Measurements from ENCODE around the gene KCNJ1.
A peak's percentile ranks its signal among the peaks of the same experiment; 100 is the strongest.

Gene KCNJ1

GRCh38 chr11:128901653-128902514 lies 34.8 kb upstream of the KCNJ1 start:
- no peak for DNase-seq

- no peak for DNase-seq
These were observed 33.4 kb upstream of the KCNJ1 start for GRCh38 chr11:128900468-128900867.

- DNase-seq: no peak
These were observed 31.7 kb upstream of the KCNJ1 start for GRCh38 chr11:128898580-128899344.

- peak in 1 of 3 donors; percentile 47 for DNase-seq
These were observed 30.7 kb upstream of the KCNJ1 start for GRCh38 chr11:128897826-128898225.

GRCh38 chr11:128896356-128896755 lies 29.3 kb upstream of the KCNJ1 start:
- DNase-seq: no peak

- no peak for DNase-seq
These were observed 28.4 kb upstream of the KCNJ1 start for GRCh38 chr11:128895526-128895925.

- no peak for DNase-seq
These were observed 27.6 kb upstream of the KCNJ1 start for GRCh38 chr11:128894685-128895084.

DNA sequence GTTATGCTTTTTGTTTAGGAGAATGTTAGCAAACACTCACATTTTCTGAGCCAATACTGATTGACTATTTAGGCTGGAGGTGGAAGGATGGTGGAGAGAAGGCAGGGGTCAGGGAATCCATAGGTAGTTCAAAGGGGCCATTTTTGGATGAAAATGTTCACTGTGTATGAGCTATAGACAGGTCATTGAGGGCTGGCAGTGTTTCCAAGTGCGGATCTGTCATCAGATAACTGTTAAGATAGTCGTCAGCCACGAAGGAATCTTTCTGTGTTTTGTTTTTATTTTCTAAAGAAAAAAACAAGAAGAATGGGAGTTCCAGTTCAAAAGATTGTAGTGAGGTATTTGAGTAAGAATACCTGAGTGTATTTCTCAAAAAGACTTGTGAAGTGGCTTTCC lies 27.2 kb upstream of the KCNJ1 start:
- no peak for DNase-seq

GRCh38 chr11:128893578-128894285 lies 26.6 kb upstream of the KCNJ1 start:
- DNase-seq: peak; percentile 44 to 65 (median 62)

GRCh38 chr11:128892866-128893565 lies 25.9 kb upstream of the KCNJ1 start:
- DNase-seq: no peak

GRCh38 chr11:128891913-128892398 lies 24.9 kb upstream of the KCNJ1 start:
- DNase-seq: peak in 2 of 3 donors; percentile 17 to 32

GRCh38 chr11:128890543-128891368 lies 23.7 kb upstream of the KCNJ1 start, which contains the start of gene KCNJ5:
Gene KCNJ5, plus strand, starts transcription at chr11:128891356. Its CDS starts 19,918 bp downstream, at chr11:128911274.
- peak; percentile 37 to 70 (median 52) for DNase-seq

GRCh38 chr11:128890216-128890542 lies 23.1 kb upstream of the KCNJ1 start:
- DNase-seq: no peak

GRCh38 chr11:128889657-128890213 lies 22.6 kb upstream of the KCNJ1 start:
- DNase-seq: no peak

DNA sequence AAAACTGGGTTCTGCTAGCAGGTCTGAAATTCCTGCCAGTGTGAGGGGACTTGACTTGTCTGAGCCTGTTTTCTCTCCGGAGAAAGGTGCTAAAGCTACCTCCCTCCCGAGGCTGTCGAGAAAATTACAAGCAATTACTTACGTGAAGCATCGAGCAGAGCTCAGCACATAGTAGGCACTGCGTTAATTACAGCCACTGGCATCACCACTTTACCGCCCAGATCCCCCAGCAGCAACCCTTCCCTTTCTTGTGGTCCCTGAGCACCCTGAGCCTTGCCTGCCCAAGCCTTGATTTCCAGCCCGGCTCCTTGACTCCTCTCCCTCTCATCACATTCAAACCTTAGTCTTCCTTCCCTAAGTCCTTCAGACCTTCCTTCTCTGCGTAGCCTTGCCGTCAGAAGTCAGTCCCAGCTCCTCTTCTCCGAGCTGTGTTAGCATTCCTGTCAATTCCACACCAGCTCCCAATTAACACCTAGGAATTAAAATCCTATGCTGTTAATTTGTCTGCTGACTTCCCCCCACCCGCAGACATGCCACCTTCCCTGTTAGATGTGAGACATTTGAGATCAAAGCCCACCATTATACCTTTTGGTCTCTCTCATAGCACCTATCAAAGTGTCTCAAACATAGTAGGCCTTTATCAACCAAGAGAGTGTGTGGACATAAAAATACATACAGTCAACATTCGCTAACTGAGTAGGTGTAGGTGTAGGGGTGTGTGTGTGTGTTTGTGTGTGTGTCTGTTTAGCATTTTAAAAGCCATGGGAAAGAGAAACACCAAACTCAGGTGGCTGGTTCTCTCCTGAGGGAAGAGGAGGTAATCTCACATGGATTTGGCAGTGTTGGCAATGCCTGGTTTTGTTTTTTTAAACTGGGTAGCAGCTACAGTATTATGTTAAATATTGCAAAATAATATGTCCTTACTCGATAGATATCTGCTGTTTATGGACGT lies 21.2 kb upstream of the KCNJ1 start:
- DNase-seq: no peak

- peak; percentile 29 to 43 (median 39) for DNase-seq
These were observed 19.5 kb upstream of the KCNJ1 start for GRCh38 chr11:128886406-128887124.

- peak; percentile 68 to 79 (median 76) for DNase-seq
These were observed 17.7 kb upstream of the KCNJ1 start for GRCh38 chr11:128884703-128885338.

- DNase-seq: no peak
These were observed 17.0 kb upstream of the KCNJ1 start for GRCh38 chr11:128884054-128884453.

DNA sequence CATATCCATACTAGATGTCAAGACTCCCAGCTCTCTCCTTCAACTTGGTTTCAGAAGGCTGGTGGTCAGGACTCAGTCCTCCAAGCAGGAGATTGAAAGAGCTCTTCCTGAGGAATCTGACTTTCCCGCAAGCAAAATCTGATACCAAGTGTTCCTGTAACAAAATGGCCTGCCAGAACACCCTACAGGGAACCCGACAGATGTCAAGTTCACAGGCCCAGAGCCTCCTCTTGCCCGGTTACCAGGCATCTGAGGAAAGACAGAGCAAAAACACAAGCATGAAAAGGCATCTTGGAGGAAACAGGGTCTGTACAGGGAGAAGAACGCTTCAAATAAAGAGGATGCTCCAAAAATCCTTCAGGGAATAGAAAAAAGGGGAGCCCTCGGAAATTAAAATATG lies 15.4 kb upstream of the KCNJ1 start:
- DNase-seq: no peak

Measured in suppressor macrophage treated with lipopolysaccharide for 1 hour (primary cell).